Measurements from ENCODE around the gene CD70. TPM values are rescaled to one million over a fixed set of nuclear protein-coding genes. Genes with fewer than 3 reads are reported as not detected.
"Not testable (repeated sequence)": the region's sequence is repeated elsewhere in the genome, so short reads cannot be mapped to it uniquely, and the experiment has no call there.

Gene CD70
- total RNA-seq, 1 experiment from 2014 or later, result 13.4 TPM

DNA sequence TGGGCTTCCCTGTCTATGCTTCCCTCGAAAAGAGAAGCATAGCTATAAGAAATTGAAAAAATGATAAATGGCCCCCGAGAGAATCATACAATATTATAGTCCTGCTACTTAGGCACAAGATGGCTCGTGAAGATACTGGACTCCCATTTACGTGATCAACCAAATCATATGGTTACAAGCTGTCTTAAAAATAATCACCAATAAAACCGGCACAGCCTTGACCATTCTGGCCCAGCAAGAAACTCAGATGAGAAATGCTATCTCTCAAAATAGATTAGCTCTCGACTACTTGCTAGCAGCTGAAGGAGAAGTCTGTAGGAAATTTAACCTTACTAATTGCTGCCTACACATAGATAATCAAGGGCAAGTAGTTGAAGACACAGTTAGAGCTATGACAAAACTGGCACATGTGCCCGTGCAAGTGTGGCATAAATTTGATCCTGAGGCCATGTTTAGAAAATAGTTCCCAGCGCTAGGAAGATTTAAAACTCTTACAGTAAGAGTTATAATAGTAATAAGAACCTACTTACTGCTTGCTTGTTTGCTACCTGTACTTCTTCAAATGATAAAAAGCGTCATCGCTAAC is 10.1 kb upstream of the CD70 start:
- H3K36me3 Mint-ChIP-seq (ENCODE audit: insufficient read depth, unreplicated experiment); H3K9me3 Mint-ChIP-seq (ENCODE audit: unreplicated experiment); DNase-seq (ENCODE audit: unreplicated experiment); H3K4me3 Mint-ChIP-seq (ENCODE audit: unreplicated experiment); BruUV-seq (replicated peaks); H3K27ac Mint-ChIP-seq (ENCODE audit: low read depth, unreplicated experiment); H3K27me3 Mint-ChIP-seq (ENCODE audit: insufficient read depth, unreplicated experiment); intact Hi-C loops (cut with micrococcal nuclease): not testable (repeated sequence)
- H3K4me1 Mint-ChIP-seq (ENCODE audit: insufficient read depth, unreplicated experiment), result peaks cover 15% of the 10 kb centered on the region
- ChIA-PET CTCF (interaction anchor here (0.9 kb wide), 1 partner anchor 38 kb away, joined by 3 read pairs; no protein-coding TSS in a partner anchor), POLR2A (interaction anchor here (1.1 to 1.6 kb wide), 3 partner anchors 21 to 176 kb away, joined by 3 to 4 read pairs (median 3); partner anchors contain the start of gene KHSRP)

GRCh38 chr19:6599866-6600454 is 9.0 kb upstream of the CD70 start:
- no peaks in the 10 kb centered on the region for H3K9me3 Mint-ChIP-seq (ENCODE audit: unreplicated experiment)

DNA sequence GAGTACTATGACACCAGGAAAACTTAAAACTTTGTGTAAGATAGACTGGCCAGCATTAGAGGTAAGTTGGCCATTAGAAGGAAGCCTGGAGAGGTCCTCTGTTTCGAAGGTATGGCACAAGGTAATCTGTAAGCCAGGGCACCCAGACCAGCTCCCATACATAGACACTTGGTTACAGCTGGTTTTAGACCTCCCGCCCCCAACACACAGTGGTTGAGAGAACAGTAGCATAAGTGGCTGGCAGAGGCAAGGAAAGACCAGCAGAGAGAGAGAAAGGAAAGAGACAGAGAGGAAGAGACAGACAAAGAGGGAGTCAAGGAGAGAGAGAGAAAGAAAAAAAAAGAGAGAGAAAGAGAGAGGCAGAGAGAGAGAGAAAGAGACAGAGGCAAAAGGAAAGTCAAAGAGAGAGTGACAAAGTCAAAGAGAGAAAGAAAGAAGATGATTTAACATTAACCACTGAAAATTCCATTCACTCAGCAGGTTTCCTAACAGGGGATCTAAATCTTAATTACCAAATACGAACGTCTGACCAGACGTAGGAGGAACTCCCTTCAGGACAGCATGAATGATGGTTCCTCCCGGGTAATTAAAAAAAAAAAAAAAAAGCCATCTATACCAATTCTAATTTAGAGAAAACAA is 7.4 kb upstream of the CD70 start:
- DNase-seq (ENCODE audit: unreplicated experiment); CTCF ChIA-PET; BruUV-seq (replicated peaks); H3K9me3 Mint-ChIP-seq (ENCODE audit: unreplicated experiment); intact Hi-C loops (cut with micrococcal nuclease); POLR2A ChIA-PET; H3K4me3 Mint-ChIP-seq (ENCODE audit: unreplicated experiment); H3K27me3 Mint-ChIP-seq (ENCODE audit: insufficient read depth, unreplicated experiment); H3K27ac Mint-ChIP-seq (ENCODE audit: low read depth, unreplicated experiment); H3K4me1 Mint-ChIP-seq (ENCODE audit: insufficient read depth, unreplicated experiment); H3K36me3 Mint-ChIP-seq (ENCODE audit: insufficient read depth, unreplicated experiment): not testable (repeated sequence)

More at GRCh38 chr19:6599866-6600454, 9.0 kb upstream of the CD70 start:
- DNase-seq (ENCODE audit: unreplicated experiment), result no peak
- H3K4me1 Mint-ChIP-seq (ENCODE audit: insufficient read depth, unreplicated experiment), result peaks cover 15% of the 10 kb centered on the region
- no peak overlapping the region for H3K27ac Mint-ChIP-seq (ENCODE audit: low read depth, unreplicated experiment)
- BruUV-seq (replicated peaks), result no TSS peak
- CTCF ChIA-PET, result interaction anchor here (0.7 kb wide), 1 partner anchor 10 kb away, joined by 6 read pairs; no protein-coding TSS in a partner anchor
- POLR2A ChIA-PET, result interaction anchor here (0.6 to 1.4 kb wide), 2 partner anchors 80 to 175 kb away, joined by 3 read pairs; partner anchors contain the start of gene KHSRP
- no peak overlapping the region for H3K4me3 Mint-ChIP-seq (ENCODE audit: unreplicated experiment)
- H3K27me3 Mint-ChIP-seq (ENCODE audit: insufficient read depth, unreplicated experiment), result no peaks in the 10 kb centered on the region
- intact Hi-C loops (cut with micrococcal nuclease), result no loop called here
- TF ChIP-seq CTCF (IDR thresholded peaks at IDR 0.05; ENCODE audit: unreplicated experiment), result no peak
- H3K36me3 Mint-ChIP-seq (ENCODE audit: insufficient read depth, unreplicated experiment), result no peaks in the 10 kb centered on the region

DNA sequence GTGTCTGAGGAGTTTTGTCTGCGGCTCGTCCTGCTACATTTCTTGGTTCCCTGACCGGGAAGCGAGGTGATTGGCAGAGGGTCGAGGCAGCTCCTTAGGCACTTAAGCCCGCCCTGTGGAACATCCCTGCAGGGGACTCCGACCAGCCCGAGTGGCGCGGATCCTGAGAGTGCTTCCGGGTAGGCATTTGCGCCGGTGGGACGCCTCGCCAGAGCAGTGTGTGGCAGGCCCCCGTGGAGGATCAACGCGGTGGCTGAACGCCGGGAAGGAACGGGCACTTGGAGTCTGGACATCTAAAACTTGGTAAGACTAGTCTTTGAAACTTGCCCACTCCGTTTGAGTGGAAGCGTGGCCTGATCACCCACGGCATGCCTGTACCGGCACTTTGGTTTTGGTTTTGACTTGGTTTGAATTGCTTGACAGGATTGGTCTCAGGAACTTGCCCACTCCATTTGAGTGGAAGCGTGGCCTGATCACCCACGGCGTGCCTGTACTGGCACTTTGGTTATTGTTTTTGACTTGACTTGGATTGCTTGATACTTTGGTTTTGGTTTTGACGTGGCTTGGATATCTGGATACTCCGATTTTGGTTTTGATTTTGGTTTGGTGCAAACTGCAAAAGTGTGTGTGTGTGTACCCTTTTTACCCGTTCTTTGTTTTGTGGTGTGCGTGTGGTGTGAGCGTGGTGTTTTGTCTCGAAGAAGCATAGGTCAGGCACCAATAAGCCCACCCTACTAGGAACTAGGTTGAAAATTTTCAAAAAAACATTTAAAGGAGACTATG is 6.7 kb upstream of the CD70 start:
- H3K36me3 Mint-ChIP-seq (ENCODE audit: insufficient read depth, unreplicated experiment); intact Hi-C loops (cut with micrococcal nuclease); H3K27ac Mint-ChIP-seq (ENCODE audit: low read depth, unreplicated experiment); BruUV-seq (replicated peaks); H3K27me3 Mint-ChIP-seq (ENCODE audit: insufficient read depth, unreplicated experiment); H3K4me3 Mint-ChIP-seq (ENCODE audit: unreplicated experiment); H3K4me1 Mint-ChIP-seq (ENCODE audit: insufficient read depth, unreplicated experiment); H3K9me3 Mint-ChIP-seq (ENCODE audit: unreplicated experiment); DNase-seq (ENCODE audit: unreplicated experiment): not testable (repeated sequence)
- POLR2A ChIA-PET, result interaction anchor here (0.6 kb wide), 1 partner anchor 17 kb away, joined by 3 read pairs; no protein-coding TSS in a partner anchor
- CTCF ChIA-PET, result interaction anchor here (1.0 kb wide), 1 partner anchor 10 kb away, joined by 3 read pairs; no protein-coding TSS in a partner anchor

- DNase-seq (ENCODE audit: unreplicated experiment), result no peak
- peaks cover 8% of the 10 kb centered on the region for H3K36me3 Mint-ChIP-seq (ENCODE audit: insufficient read depth, unreplicated experiment)
- CTCF ChIA-PET, result interaction anchor here (1.0 kb wide), 1 partner anchor 11 kb away, joined by 3 read pairs; no protein-coding TSS in a partner anchor
- peaks cover 5% of the 10 kb centered on the region for H3K4me1 Mint-ChIP-seq (ENCODE audit: insufficient read depth, unreplicated experiment)
- no peak overlapping the region for H3K27ac Mint-ChIP-seq (ENCODE audit: low read depth, unreplicated experiment)
- no peak for TF ChIP-seq CTCF (IDR thresholded peaks at IDR 0.05; ENCODE audit: unreplicated experiment)
- intact Hi-C loops (cut with micrococcal nuclease), result no loop called here
- BruUV-seq (replicated peaks), result no TSS peak
- no peak overlapping the region for H3K4me3 Mint-ChIP-seq (ENCODE audit: unreplicated experiment)
- POLR2A ChIA-PET, result no interaction called here
- H3K9me3 Mint-ChIP-seq (ENCODE audit: unreplicated experiment), result no peaks in the 10 kb centered on the region
- no peaks in the 10 kb centered on the region for H3K27me3 Mint-ChIP-seq (ENCODE audit: insufficient read depth, unreplicated experiment)
Observed at GRCh38 chr19:6596621-6597020, 5.7 kb upstream of the CD70 start.

All from MCF 10A (cell line).